GM18502 (cell line): ENCODE results near the gene SCAF4.
"Not testable (repeated sequence)": the region's sequence is repeated elsewhere in the genome, so short reads cannot be mapped to it uniquely, and the experiment has no call there.

Source experiments
- ATAC-seq: cut with Tn5 transposase; IDR thresholded peaks from one replicate; pipeline ENCODE4 v1.9.1; 2021; ENCODE audit warnings: mild to moderate bottlenecking; ENCODE audit not compliant: unreplicated experiment, poor library complexity

SCAF4 gene

GRCh38 chr21:31731857-31732596 is at the start of gene SCAF4:
SCAF4 (minus strand) TSS chr21:31732118; CDS start chr21:31731692, 426 bp downstream.
- ATAC-seq: peak; percentile 82

- no peak for ATAC-seq
Observed at GRCh38 chr21:31780944-31781343, 49.0 kb upstream of the SCAF4 start.

- ATAC-seq: no peak
Observed at GRCh38 chr21:31778546-31778945, 46.6 kb upstream of the SCAF4 start.

GRCh38 chr21:31777857-31778256 is 45.9 kb upstream of the SCAF4 start:
- ATAC-seq: no peak

- ATAC-seq: no peak
Observed at GRCh38 chr21:31774031-31774430, 42.1 kb upstream of the SCAF4 start.

- ATAC-seq: peak; percentile 92
Observed at GRCh38 chr21:31772674-31773555, 41.0 kb upstream of the SCAF4 start.

- ATAC-seq: no peak
Observed at GRCh38 chr21:31771685-31772084, 39.8 kb upstream of the SCAF4 start.

- no peak for ATAC-seq
Observed at GRCh38 chr21:31768710-31769109, 36.8 kb upstream of the SCAF4 start.

- no peak for ATAC-seq
Observed at GRCh38 chr21:31766899-31767298, 35.0 kb upstream of the SCAF4 start.

- ATAC-seq: not testable (repeated sequence)
Observed at GRCh38 chr21:31765850-31766249, 33.9 kb upstream of the SCAF4 start.

- ATAC-seq: no peak
Observed at GRCh38 chr21:31760931-31761330, 29.0 kb upstream of the SCAF4 start.

GRCh38 chr21:31756787-31757186 is 24.9 kb upstream of the SCAF4 start:
- ATAC-seq: no peak

GRCh38 chr21:31755027-31755426 is 23.1 kb upstream of the SCAF4 start:
- ATAC-seq: no peak

GRCh38 chr21:31754708-31754960 is 22.7 kb upstream of the SCAF4 start:
- no peak for ATAC-seq

GRCh38 chr21:31753949-31754707 is 22.2 kb upstream of the SCAF4 start:
- ATAC-seq: no peak

GRCh38 chr21:31752967-31753366 is 21.0 kb upstream of the SCAF4 start:
- no peak for ATAC-seq

- no peak for ATAC-seq
Observed at GRCh38 chr21:31752352-31752751, 20.4 kb upstream of the SCAF4 start.

GRCh38 chr21:31750843-31751242 is 18.9 kb upstream of the SCAF4 start:
- ATAC-seq: no peak

- ATAC-seq: no peak
Observed at GRCh38 chr21:31744182-31744800, 12.4 kb upstream of the SCAF4 start.

- no peak for ATAC-seq
Observed at GRCh38 chr21:31743712-31744111, 11.8 kb upstream of the SCAF4 start.

GRCh38 chr21:31741116-31741515 is 9.2 kb upstream of the SCAF4 start:
- ATAC-seq: no peak
